Measurements from ENCODE around the gene SORCS2.

SORCS2 gene

GRCh38 chr4:7787681-7788141 lies 595.4 kb downstream of the SORCS2 start:
- H3K4me3 ChIP-seq (ENCODE audit: insufficient read depth in 1 of 2, low read depth in 1 of 2, low read length in 2 of 2), result no peak overlapping the region
- H3K9ac ChIP-seq (ENCODE audit: low read length), result no peak overlapping the region
- H2BK12ac ChIP-seq (ENCODE audit: low read length in 2 of 2), result no peak overlapping the region
- peaks cover 55% of the 10 kb centered on the region for H3K79me1 ChIP-seq (replicated peaks; ENCODE audit: low read length, poor library complexity, severe bottlenecking)
- no peak overlapping the region for H3K14ac ChIP-seq (ENCODE audit: low read length in 2 of 2)
- no peak overlapping the region for H2BK5ac ChIP-seq (ENCODE audit: low read depth, low read length, poor library complexity, severe bottlenecking)
- DNase-seq, result no peak
- no peak overlapping the region for H4K91ac ChIP-seq (ENCODE audit: low read length)
- no peak overlapping the region for H2AK5ac ChIP-seq (ENCODE audit: low read length, severe bottlenecking)
- H3K18ac ChIP-seq (ENCODE audit: low read depth in 1 of 2, low read length in 2 of 2), result no peak overlapping the region
- H3K27ac ChIP-seq (ENCODE audit: low read length, poor library complexity, severe bottlenecking), result no peak overlapping the region
- H3K23ac ChIP-seq (ENCODE audit: low read length in 2 of 2), result no peak overlapping the region
- no peaks in the 10 kb centered on the region for H3K27me3 ChIP-seq (ENCODE audit: control insufficient read depth in 1 of 2, insufficient read depth in 1 of 2, low read length in 2 of 2)
- H3K4me1 ChIP-seq (ENCODE audit: control insufficient read depth, insufficient read depth, low read depth, low read length), result peaks cover 2% of the 10 kb centered on the region
- no peak overlapping the region for H2BK120ac ChIP-seq (ENCODE audit: low read depth, low read length)
- H3K36me3 ChIP-seq (ENCODE audit: control insufficient read depth in 1 of 2, insufficient read depth in 2 of 2, low read depth in 1 of 2, low read length in 2 of 2), result peaks cover 57 to 72% of the 10 kb centered on the region in 2 experiments
- H3K4me2 ChIP-seq (ENCODE audit: low read length, poor library complexity, severe bottlenecking), result no peak overlapping the region
- WGBS, result 98% methylated on average over 30 of the region's 30 CpGs
- H2BK15ac ChIP-seq (ENCODE audit: low read depth, poor library complexity, severe bottlenecking), result no peak overlapping the region
- no peak overlapping the region for H2AFZ ChIP-seq (ENCODE audit: low read depth, low read length)
- H3K4ac ChIP-seq (ENCODE audit: low read depth in 1 of 2, low read length in 2 of 2), result no peak overlapping the region
- no peak overlapping the region for H4K8ac ChIP-seq (ENCODE audit: low read length)
- no peaks in the 10 kb centered on the region for H3K9me3 ChIP-seq (ENCODE audit: control insufficient read depth, low read length)

- Histone ChIP-seq H3K14ac (ENCODE audit: low read length in 2 of 2) (no peak overlapping the region), H3K4me2 (ENCODE audit: low read length, poor library complexity, severe bottlenecking) (no peak overlapping the region), H4K8ac (ENCODE audit: low read length) (no peak overlapping the region), H3K79me1 (replicated peaks; ENCODE audit: low read length, poor library complexity, severe bottlenecking) (peaks cover 57% of the 10 kb centered on the region), H2BK5ac (ENCODE audit: low read depth, low read length, poor library complexity, severe bottlenecking) (no peak overlapping the region), H3K27ac (ENCODE audit: low read length, poor library complexity, severe bottlenecking) (no peak overlapping the region), H2BK15ac (ENCODE audit: low read depth, poor library complexity, severe bottlenecking) (no peak overlapping the region), H3K23ac (ENCODE audit: low read length in 2 of 2) (no peak overlapping the region), H3K4ac (ENCODE audit: low read depth in 1 of 2, low read length in 2 of 2) (no peak overlapping the region), H2BK12ac (ENCODE audit: low read length in 2 of 2) (no peak overlapping the region), H2AFZ (ENCODE audit: low read depth, low read length) (no peak overlapping the region), H4K91ac (ENCODE audit: low read length) (no peak overlapping the region), H3K9ac (ENCODE audit: low read length) (no peak overlapping the region), H2BK120ac (ENCODE audit: low read depth, low read length) (no peak overlapping the region), H3K4me1 (ENCODE audit: control insufficient read depth, insufficient read depth, low read depth, low read length) (peaks cover 2% of the 10 kb centered on the region), H3K27me3 (ENCODE audit: control insufficient read depth in 1 of 2, insufficient read depth in 1 of 2, low read length in 2 of 2) (no peaks in the 10 kb centered on the region), H3K18ac (ENCODE audit: low read depth in 1 of 2, low read length in 2 of 2) (no peak overlapping the region), H3K9me3 (ENCODE audit: control insufficient read depth, low read length) (no peaks in the 10 kb centered on the region), H2AK5ac (ENCODE audit: low read length, severe bottlenecking) (no peak overlapping the region), H3K36me3 (ENCODE audit: control insufficient read depth in 1 of 2, insufficient read depth in 2 of 2, low read depth in 1 of 2, low read length in 2 of 2) (peaks cover 59 to 76% of the 10 kb centered on the region in 2 experiments), H3K4me3 (ENCODE audit: insufficient read depth in 1 of 2, low read depth in 1 of 2, low read length in 2 of 2) (no peak overlapping the region)
- DNase-seq, result no peak
- WGBS, result 88% methylated on average over 9 of the region's 17 CpGs
Measured at GRCh38 chr4:7788193-7788592, 595.9 kb downstream of the SORCS2 start.

- no peak overlapping the region for H2BK5ac ChIP-seq (ENCODE audit: low read depth, low read length, poor library complexity, severe bottlenecking)
- DNase-seq, result peak; percentile 32
Measured at GRCh38 chr4:7788694-7789425, 596.5 kb downstream of the SORCS2 start.

GRCh38 chr4:7790023-7790422 lies 597.7 kb downstream of the SORCS2 start:
- Histone ChIP-seq H3K27ac (ENCODE audit: low read length, poor library complexity, severe bottlenecking) (no peak overlapping the region), H3K27me3 (ENCODE audit: control insufficient read depth in 1 of 2, insufficient read depth in 1 of 2, low read length in 2 of 2) (no peaks in the 10 kb centered on the region), H3K23ac (ENCODE audit: low read length in 2 of 2) (no peak overlapping the region), H2BK120ac (ENCODE audit: low read depth, low read length) (no peak overlapping the region), H3K9me3 (ENCODE audit: control insufficient read depth, low read length) (no peaks in the 10 kb centered on the region), H3K36me3 (ENCODE audit: control insufficient read depth in 1 of 2, insufficient read depth in 2 of 2, low read depth in 1 of 2, low read length in 2 of 2) (peaks cover 51 to 69% of the 10 kb centered on the region in 2 experiments), H3K4me1 (ENCODE audit: control insufficient read depth, insufficient read depth, low read depth, low read length) (peaks cover 2% of the 10 kb centered on the region), H4K91ac (ENCODE audit: low read length) (no peak overlapping the region), H2AFZ (ENCODE audit: low read depth, low read length) (no peak overlapping the region), H2BK15ac (ENCODE audit: low read depth, poor library complexity, severe bottlenecking) (no peak overlapping the region), H3K4ac (ENCODE audit: low read depth in 1 of 2, low read length in 2 of 2) (no peak overlapping the region), H2BK12ac (ENCODE audit: low read length in 2 of 2) (no peak overlapping the region), H2BK5ac (ENCODE audit: low read depth, low read length, poor library complexity, severe bottlenecking) (no peak overlapping the region), H3K18ac (ENCODE audit: low read depth in 1 of 2, low read length in 2 of 2) (no peak overlapping the region), H3K14ac (ENCODE audit: low read length in 2 of 2) (no peak overlapping the region), H3K9ac (ENCODE audit: low read length) (no peak overlapping the region), H2AK5ac (ENCODE audit: low read length, severe bottlenecking) (no peak overlapping the region), H4K8ac (ENCODE audit: low read length) (no peak overlapping the region), H3K4me2 (ENCODE audit: low read length, poor library complexity, severe bottlenecking) (no peak overlapping the region), H3K4me3 (ENCODE audit: insufficient read depth in 1 of 2, low read depth in 1 of 2, low read length in 2 of 2) (no peak overlapping the region), H3K79me1 (replicated peaks; ENCODE audit: low read length, poor library complexity, severe bottlenecking) (peaks cover 51% of the 10 kb centered on the region)
- WGBS, result 98% methylated on average over 1 of the region's 2 CpGs
- DNase-seq, result no peak

More at GRCh38 chr4:7788694-7789425, 596.5 kb downstream of the SORCS2 start:
- Histone ChIP-seq H3K4me1 (ENCODE audit: control insufficient read depth, insufficient read depth, low read depth, low read length) (peaks cover 2% of the 10 kb centered on the region), H3K27me3 (ENCODE audit: control insufficient read depth in 1 of 2, insufficient read depth in 1 of 2, low read length in 2 of 2) (no peaks in the 10 kb centered on the region), H3K27ac (ENCODE audit: low read length, poor library complexity, severe bottlenecking) (no peak overlapping the region), H3K4ac (ENCODE audit: low read depth in 1 of 2, low read length in 2 of 2) (peak overlapping the region in 1 of 2 experiments; percentile 2), H2AFZ (ENCODE audit: low read depth, low read length) (no peak overlapping the region), H2BK15ac (ENCODE audit: low read depth, poor library complexity, severe bottlenecking) (no peak overlapping the region), H2BK120ac (ENCODE audit: low read depth, low read length) (no peak overlapping the region), H3K18ac (ENCODE audit: low read depth in 1 of 2, low read length in 2 of 2) (no peak overlapping the region), H3K23ac (ENCODE audit: low read length in 2 of 2) (no peak overlapping the region), H3K4me3 (ENCODE audit: insufficient read depth in 1 of 2, low read depth in 1 of 2, low read length in 2 of 2) (no peak overlapping the region), H2AK5ac (ENCODE audit: low read length, severe bottlenecking) (no peak overlapping the region), H3K4me2 (ENCODE audit: low read length, poor library complexity, severe bottlenecking) (no peak overlapping the region), H3K9me3 (ENCODE audit: control insufficient read depth, low read length) (no peaks in the 10 kb centered on the region), H3K14ac (ENCODE audit: low read length in 2 of 2) (peak overlapping the region in 1 of 2 experiments; percentile 74), H3K79me1 (replicated peaks; ENCODE audit: low read length, poor library complexity, severe bottlenecking) (peaks cover 55% of the 10 kb centered on the region), H3K9ac (ENCODE audit: low read length) (peak overlapping the region; percentile 17), H3K36me3 (ENCODE audit: control insufficient read depth in 1 of 2, insufficient read depth in 2 of 2, low read depth in 1 of 2, low read length in 2 of 2) (peaks cover 59 to 77% of the 10 kb centered on the region in 2 experiments), H4K91ac (ENCODE audit: low read length) (no peak overlapping the region), H2BK12ac (ENCODE audit: low read length in 2 of 2) (no peak overlapping the region), H4K8ac (ENCODE audit: low read length) (peak overlapping the region; percentile 29)
- 93% methylated on average over 12 of the region's 13 CpGs for WGBS

All from mesenchymal stem cell (in vitro differentiated cells and primary cell).